Choroid plexus epithelial cell (primary cell): ENCODE measurements around the gene ATF2.

Source experiments
- DNase-seq: peaks from one replicate; pipeline ENCODE4 v3.0.0-alpha.2; 2010; ENCODE audit warnings: low read depth
- H3K4me3 ChIP-seq: 2 replicates; pipeline ENCODE4 v1.5.1; 2011; ENCODE audit warnings: low read depth, mild to moderate bottlenecking, control low read depth, low read length, moderate library complexity
- TF ChIP-seq, protein P1 (sequence below): conservative IDR thresholded peaks from 2 replicates; pipeline ENCODE4 v1.5.1; 2011; ENCODE audit warnings: low read depth, mild to moderate bottlenecking, control low read depth, inconsistent platforms, low read length, moderate library complexity

The ATF2 gene

DNA sequence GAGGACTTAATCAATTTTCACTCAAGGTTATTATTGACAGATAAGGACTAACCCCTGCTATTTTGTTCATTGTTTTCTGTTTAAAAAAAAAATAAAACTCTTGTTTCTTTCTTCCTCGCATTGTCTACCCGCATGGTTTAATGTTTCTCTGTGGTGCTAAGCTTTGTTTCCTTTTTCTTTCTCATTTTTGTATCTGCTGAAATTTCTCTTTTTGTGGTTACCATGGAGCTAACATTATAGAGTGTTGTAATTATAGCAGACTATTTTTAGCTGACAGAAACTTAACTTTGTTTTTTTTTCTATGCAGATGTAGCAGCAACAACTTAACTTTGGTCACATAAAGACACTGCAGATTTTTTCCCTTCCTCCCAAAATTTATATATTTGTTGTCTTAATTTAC is 119.7 kb downstream of the ATF2 start:
- TF ChIP-seq, protein P1, sequence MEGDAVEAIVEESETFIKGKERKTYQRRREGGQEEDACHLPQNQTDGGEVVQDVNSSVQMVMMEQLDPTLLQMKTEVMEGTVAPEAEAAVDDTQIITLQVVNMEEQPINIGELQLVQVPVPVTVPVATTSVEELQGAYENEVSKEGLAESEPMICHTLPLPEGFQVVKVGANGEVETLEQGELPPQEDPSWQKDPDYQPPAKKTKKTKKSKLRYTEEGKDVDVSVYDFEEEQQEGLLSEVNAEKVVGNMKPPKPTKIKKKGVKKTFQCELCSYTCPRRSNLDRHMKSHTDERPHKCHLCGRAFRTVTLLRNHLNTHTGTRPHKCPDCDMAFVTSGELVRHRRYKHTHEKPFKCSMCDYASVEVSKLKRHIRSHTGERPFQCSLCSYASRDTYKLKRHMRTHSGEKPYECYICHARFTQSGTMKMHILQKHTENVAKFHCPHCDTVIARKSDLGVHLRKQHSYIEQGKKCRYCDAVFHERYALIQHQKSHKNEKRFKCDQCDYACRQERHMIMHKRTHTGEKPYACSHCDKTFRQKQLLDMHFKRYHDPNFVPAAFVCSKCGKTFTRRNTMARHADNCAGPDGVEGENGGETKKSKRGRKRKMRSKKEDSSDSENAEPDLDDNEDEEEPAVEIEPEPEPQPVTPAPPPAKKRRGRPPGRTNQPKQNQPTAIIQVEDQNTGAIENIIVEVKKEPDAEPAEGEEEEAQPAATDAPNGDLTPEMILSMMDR, result no peak
- H3K4me3 ChIP-seq, result no peak overlapping the region
- no peak for DNase-seq

DNA sequence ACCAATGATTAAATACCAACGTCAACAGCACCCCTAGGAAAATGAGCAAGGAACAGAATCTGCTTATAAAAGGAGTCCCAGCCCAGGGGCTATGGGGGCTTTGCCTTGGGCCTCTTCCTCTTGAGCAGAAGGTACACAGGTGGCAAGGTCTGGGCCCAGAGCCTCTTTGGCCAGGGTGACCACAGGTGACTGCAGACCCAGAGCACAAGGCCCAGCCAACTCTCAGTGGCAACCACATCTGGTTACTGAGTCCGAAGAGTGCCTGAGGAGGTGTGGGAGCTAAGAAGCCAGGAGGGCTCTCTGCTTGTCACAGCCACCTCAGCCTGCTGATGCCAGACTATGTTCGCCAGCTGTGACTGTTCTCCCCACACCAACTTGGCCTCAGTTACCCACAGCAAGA is 128.5 kb downstream of the ATF2 start:
- no peak for DNase-seq
- TF ChIP-seq, protein P1, result no peak
- no peak overlapping the region for H3K4me3 ChIP-seq

DNA sequence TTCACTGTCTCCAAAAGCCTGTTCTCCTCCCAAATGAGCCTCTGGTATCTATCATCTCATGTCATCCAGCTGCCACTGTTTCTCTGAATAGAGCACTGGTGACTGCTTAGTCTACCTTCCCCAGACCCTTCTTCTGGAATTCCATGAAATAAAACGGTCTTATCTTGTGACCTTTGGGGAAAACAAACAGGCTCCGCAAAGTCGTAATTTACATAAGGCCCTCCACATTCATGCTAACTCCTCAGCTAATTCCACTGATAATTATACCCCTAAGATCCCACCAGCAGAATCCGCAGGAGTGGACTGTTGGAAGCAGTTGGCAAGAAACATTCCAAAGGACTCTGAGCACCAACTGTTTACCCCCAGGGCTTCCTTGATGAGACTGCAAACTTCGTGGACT is 129.0 kb downstream of the ATF2 start:
- TF ChIP-seq, protein P1, result no peak

DNA sequence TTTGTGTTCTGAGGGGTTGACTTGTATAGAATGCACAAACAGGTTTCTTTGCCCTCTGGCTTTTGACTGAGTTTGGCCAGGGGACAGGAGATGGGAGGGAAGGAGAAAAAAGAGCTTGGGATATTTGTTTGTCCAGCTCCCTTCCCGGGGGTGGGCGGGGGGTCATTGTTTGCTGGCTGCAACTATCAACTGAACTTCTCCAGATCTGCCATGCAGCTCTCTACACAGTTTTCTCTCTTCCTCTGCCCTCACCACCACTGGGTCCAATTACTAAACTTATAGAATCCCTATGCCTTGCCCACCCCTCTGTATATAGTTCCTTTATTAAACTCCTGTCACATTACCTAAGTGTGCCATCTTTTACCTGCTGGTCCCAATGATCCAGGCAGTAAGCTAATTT is 130.1 kb downstream of the ATF2 start:
- no peak overlapping the region for H3K4me3 ChIP-seq
- TF ChIP-seq, protein P1, result no peak
- no peak for DNase-seq

More for the DNA sequence above, 129.0 kb downstream of the ATF2 start:
- H3K4me3 ChIP-seq, result no peak overlapping the region
- no peak for DNase-seq

DNA sequence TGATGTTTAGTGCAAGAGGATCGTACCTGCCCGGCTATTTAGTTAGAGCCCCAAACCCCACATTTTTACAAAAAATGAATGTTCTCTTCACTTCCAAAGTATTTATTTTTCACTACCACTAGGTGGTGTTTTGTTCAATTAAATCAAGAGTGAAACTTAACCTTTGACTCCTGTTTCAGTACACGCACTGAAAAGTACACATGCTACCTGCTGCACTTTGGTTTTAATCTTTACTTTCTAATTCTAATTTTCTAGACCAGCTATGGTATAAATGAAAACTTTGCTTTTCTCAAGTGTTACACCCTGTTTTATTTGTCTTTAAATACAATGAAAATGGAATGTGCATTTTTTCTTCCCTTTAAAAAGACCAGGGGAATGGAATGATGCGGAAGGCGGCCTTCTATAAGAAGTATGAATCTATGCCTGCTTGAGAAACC is 131.4 kb downstream of the ATF2 start:
- TF ChIP-seq, protein P1, result peak; percentile 51
- no peak overlapping the region for H3K4me3 ChIP-seq
- DNase-seq, result peak; percentile 57

DNA sequence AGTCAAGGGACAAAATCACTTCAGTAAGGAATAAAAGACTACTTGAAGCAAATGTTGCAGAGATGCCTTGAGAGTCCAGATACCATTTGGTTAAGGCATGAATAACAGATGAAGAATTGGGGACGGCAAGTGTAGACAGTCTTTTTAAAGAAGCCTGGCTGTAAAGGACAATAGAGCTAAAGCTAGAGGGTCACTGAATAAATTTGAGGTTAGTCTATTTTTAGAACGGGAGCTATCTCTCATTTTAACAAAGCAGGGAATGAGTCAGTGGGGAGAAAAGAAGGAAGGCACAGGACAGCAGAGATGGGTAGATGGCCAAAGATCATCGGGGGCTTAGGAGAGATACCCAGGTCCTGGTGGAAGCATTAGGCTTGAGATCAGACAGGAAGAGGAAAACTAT is 132.2 kb downstream of the ATF2 start:
- TF ChIP-seq, protein P1, result no peak
- no peak for DNase-seq
- no peak overlapping the region for H3K4me3 ChIP-seq

DNA sequence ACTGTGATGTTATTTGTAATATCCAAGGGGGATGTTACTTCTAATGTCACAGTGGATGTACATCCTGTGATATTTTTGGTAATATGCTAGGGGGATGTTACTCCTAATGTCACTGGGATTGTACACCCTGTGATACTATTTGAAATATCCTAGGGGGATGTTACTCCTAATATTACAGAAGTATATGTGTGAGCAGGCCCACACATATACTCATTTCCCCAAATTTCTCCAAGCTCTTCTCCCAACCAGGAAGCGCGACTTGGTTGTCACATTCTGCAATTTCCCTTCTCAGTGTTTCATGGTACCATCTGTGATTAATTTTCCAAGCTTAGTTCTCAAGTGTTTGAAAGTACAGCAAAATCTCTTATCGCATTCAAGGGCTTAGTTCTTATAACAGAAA is 133.3 kb downstream of the ATF2 start:
- TF ChIP-seq, protein P1, result no peak
- no peak overlapping the region for H3K4me3 ChIP-seq
- no peak for DNase-seq
